Psoas muscle (tissue), 8 donors: ENCODE results near the gene ALKBH7. TPM values are rescaled to one million over a fixed set of nuclear protein-coding genes. Genes with fewer than 3 reads are reported as not detected.
"Not testable (repeated sequence)": the region's sequence is repeated elsewhere in the genome, so short reads cannot be mapped to it uniquely, and the experiment has no call there.

Experiments
- ATAC-seq, 4 donors: fragments of 200-7000 bp; cut with Tn5 transposase; one replicate each; pipeline ENCODE4 v1.9.1; 2020; ENCODE audit warnings: moderate library complexity in 3 of 4, mild to moderate bottlenecking in 2 of 4
- DNase-seq, 2 donors: peaks; one replicate each; pipeline ENCODE4 v3.0.0-alpha.2; 2020
- H3K27ac ChIP-seq: fragments of 200-600 bp; one replicate; pipeline ENCODE4 v1.8.0; 2022
- H3K27me3 ChIP-seq, 3 donors: fragments of 200-600 bp in 1 of 3; one replicate each; pipeline versions ENCODE4 v1.6.1 to v1.8.0; 2013 to 2022; ENCODE audit warnings: low read length in 2 of 3, mild to moderate bottlenecking in 2 of 3, moderate library complexity in 1 of 3; ENCODE audit not compliant: insufficient read depth in 3 of 3
- H3K36me3 ChIP-seq, 2 donors: fragments of 200-600 bp in 1 of 2; one replicate each; pipeline versions ENCODE4 v1.6.1 to v1.8.0; 2013 to 2022; ENCODE audit warnings: low read depth in 1 of 2, mild to moderate bottlenecking in 1 of 2, moderate library complexity in 1 of 2; ENCODE audit not compliant: insufficient read depth in 1 of 2
- H3K4me1 ChIP-seq: fragments of 200-600 bp; one replicate; pipeline ENCODE4 v1.8.0; 2022
- H3K4me3 ChIP-seq: fragments of 200-600 bp; one replicate; pipeline ENCODE4 v1.8.0; 2022; ENCODE audit warnings: mild to moderate bottlenecking
- H3K9me3 ChIP-seq: fragments of 200-600 bp; one replicate; pipeline ENCODE4 v1.8.0; 2022
- CTCF ChIP-seq: fragments of 200-600 bp; IDR thresholded peaks from one replicate; pipeline ENCODE4 v1.8.0; 2022; ENCODE audit warnings: antibody characterized with exemption
- WGBS, 3 donors: extraction: QIAGEN DNeasy Blood & Tissue Kit; methylation state at CpG; one replicate each; pipeline versions ENCODE4 v1.1.6 to v1.1.7; 2013; 5-methylcytosine and 5-hydroxymethylcytosine counted together
- intact Hi-C, 2 donors: fragments of 100-400 bp; cut with DNase I; formaldehyde crosslinking; loops; one replicate each; pipeline versions ENCODE4 v1.11.0 to v1.14.2; 2022
- polyA plus RNA-seq, 3 donors: library from polyadenylated mRNA; stranded (reverse); fragments of 200-250 nt; gene quantifications; one replicate each; pipeline ENCODE4 v1.2.3, GENCODE V29; 2013
- total RNA-seq, 4 donors: library from RNA; stranded (reverse); fragmentation: NEBNext Ultra II Directional in 2 of 4; extraction: Animal tissue kit (Norgen Biotek cat#: 25700) in 2 of 4; gene quantifications; one replicate each; pipeline versions ENCODE4 v1.2.1 to v1.2.4, GENCODE V29; 2021 to 2023
- donor health status: healthy with polysubstance abuse.
- donor health status: DM: no; HTN: no; CAD: no; lungs with moderate emphysema.
- donor health status: Bipolar disorder and iron deficiency.
- donor health status: healthy.
- donor health status: DM: yes; HTN: yes; CAD: no.
- donor health status: DM: no; HTN: no; CAD: no.
- donor health status: DM: no; HTN: no; CAD: no.
- donor health status: DM: yes; HTN: yes; CAD: no.

Gene ALKBH7
- total and polyA plus RNA-seq, 7 donors: 71.5 to 120 (median 99.5) TPM

GRCh38 chr19:6333439-6333838, 39.2 kb upstream of the ALKBH7 start, which contains the start of gene ACER1:
Gene ACER1 (minus strand): TSS chr19:6333612. CDS start chr19:6333551, 61 bp downstream.
- intact Hi-C loops: no loop called here
- DNase-seq: no peak
- no peak for ATAC-seq
- no peaks in the 10 kb centered on the region for H3K36me3 ChIP-seq
- no peak within 1 kb of the TSS for H3K27ac ChIP-seq
- no peaks in the 10 kb centered on the region for H3K9me3 ChIP-seq
- H3K4me3 ChIP-seq: no peak within 1 kb of the TSS
- H3K4me1 ChIP-seq: no peaks in the 10 kb centered on the region
- no peak for TF ChIP-seq CTCF
- 71 to 78% (median 72%) methylated on average over 17 of the region's 17 CpGs for WGBS, 3 donors
- no peaks in the 10 kb centered on the region for H3K27me3 ChIP-seq

GRCh38 chr19:6334490-6335285, 37.9 kb upstream of the ALKBH7 start:
- intact Hi-C loops: no loop called here
- Histone ChIP-seq H3K9me3 (no peaks in the 10 kb centered on the region), H3K4me3 (no peak overlapping the region), H3K27ac (no peak overlapping the region), H3K4me1 (no peaks in the 10 kb centered on the region), H3K36me3 (no peaks in the 10 kb centered on the region), H3K27me3 (no peaks in the 10 kb centered on the region)
- TF ChIP-seq CTCF: no peak
- WGBS, 3 donors: 82 to 92% (median 86%) methylated on average over 6 of the region's 6 CpGs
- no peak for DNase-seq
- ATAC-seq: no peak

GRCh38 chr19:6340493-6341201, 31.9 kb upstream of the ALKBH7 start:
- H3K36me3 ChIP-seq: no peaks in the 10 kb centered on the region
- H3K27me3 ChIP-seq: peaks cover 0 to 4% (median 2%) of the 10 kb centered on the region in 3 donors
- H3K4me3 ChIP-seq: no peak overlapping the region
- no peaks in the 10 kb centered on the region for H3K4me1 ChIP-seq
- DNase-seq (no peak), ATAC-seq (no peak)
- no peak overlapping the region for H3K27ac ChIP-seq
- intact Hi-C loops: no loop called here
- WGBS, 3 donors: 48 to 54% (median 49%) methylated on average over 14 of the region's 14 CpGs
- H3K9me3 ChIP-seq: no peaks in the 10 kb centered on the region
- no peak for TF ChIP-seq CTCF

GRCh38 chr19:6343462-6343861, 29.1 kb upstream of the ALKBH7 start:
- no peaks in the 10 kb centered on the region for H3K9me3 ChIP-seq
- no peak overlapping the region for H3K4me3 ChIP-seq
- no peak overlapping the region for H3K27ac ChIP-seq
- WGBS, 3 donors: 89 to 96% (median 95%) methylated on average over 1 of the region's 1 CpG
- DNase-seq (no peak), ATAC-seq (no peak)
- intact Hi-C loops: no loop called here
- no peaks in the 10 kb centered on the region for H3K4me1 ChIP-seq
- no peaks in the 10 kb centered on the region for H3K36me3 ChIP-seq
- H3K27me3 ChIP-seq: peaks cover 0 to 4% (median 2%) of the 10 kb centered on the region in 3 donors
- TF ChIP-seq CTCF: no peak

GRCh38 chr19:6349271-6349670, 23.3 kb upstream of the ALKBH7 start:
- H3K4me3 ChIP-seq, H3K36me3 ChIP-seq, H3K27ac ChIP-seq, H3K4me1 ChIP-seq, DNase-seq, H3K9me3 ChIP-seq, intact Hi-C loops, H3K27me3 ChIP-seq, ATAC-seq: not testable (repeated sequence)
- 61 to 68% (median 61%) methylated on average over 2 of the region's 2 CpGs for WGBS, 3 donors
